HepG2 (cell line): Measurements from ENCODE around the gene TMEM198. TPM values are rescaled to one million over a fixed set of nuclear protein-coding genes. Genes with fewer than 3 reads are reported as not detected.

Source experiments
- GATAD2A ChIP-seq: IDR thresholded peaks from 2 replicates; pipeline ENCODE4 v1.6.1; 2016
- ZC3H13 ChIP-seq: sonication (generic); formaldehyde crosslinking; IDR thresholded peaks from 2 replicates; pipeline ENCODE4 v1.8.1; 2023; ENCODE audit warnings: mild to moderate bottlenecking, missing genetic modification reagents, moderate library complexity
- ZFP82 ChIP-seq: sonication (generic); formaldehyde crosslinking; IDR thresholded peaks from 2 replicates; pipeline ENCODE4 v1.5.1; 2020; ENCODE audit warnings: mild to moderate bottlenecking, missing genetic modification reagents, borderline replicate concordance
- ZNF543 ChIP-seq: sonication (generic); formaldehyde crosslinking; IDR thresholded peaks from 2 replicates; pipeline ENCODE4 v1.4.0; 2020; ENCODE audit warnings: mild to moderate bottlenecking, missing genetic modification reagents
- ZNF572 ChIP-seq: sonication (generic); formaldehyde crosslinking; IDR thresholded peaks from 2 replicates; pipeline ENCODE4 v1.5.1; 2020; ENCODE audit warnings: mild to moderate bottlenecking, missing genetic modification reagents
- ZNF660 ChIP-seq: sonication (generic); formaldehyde crosslinking; IDR thresholded peaks from 2 replicates; pipeline ENCODE4 v1.5.1; 2020; ENCODE audit warnings: mild to moderate bottlenecking, low read depth, missing genetic modification reagents, borderline replicate concordance
- ZNF878 ChIP-seq: sonication (generic); formaldehyde crosslinking; IDR thresholded peaks from 2 replicates; pipeline ENCODE4 v1.8.1; 2023; ENCODE audit warnings: mild to moderate bottlenecking, missing genetic modification reagents, moderate library complexity
- polyA plus RNA-seq, 8 experiments: library from polyadenylated mRNA; depleted of rRNA in 3 of 8; stranded (reverse) in 7 of 8; unstranded in 1 of 8; fragments of >200 nt; fragmentation: Illumina TruSeq in 4 of 8; extraction: Trizol in 4 of 8; gene quantifications; 2 replicates each; pipeline versions ENCODE4 v1.2.1 to v1.2.3, GENCODE V29; 2011 to 2016; ENCODE audit warnings: low read depth in 4 of 8, missing spikeins in 1 of 8, mixed read lengths in 1 of 8; ENCODE audit not compliant: insufficient read depth in 1 of 8
- total RNA-seq, 5 experiments: library from RNA; depleted of rRNA; stranded (reverse); fragments of >200 nt; fragmentation: Illumina TruSeq; extraction: Trizol; gene quantifications; 2 replicates each; pipeline ENCODE4 v1.2.3, GENCODE V29; 2016; ENCODE audit warnings: low read depth in 1 of 5
- TF ChIP-seq, protein P1 (sequence below): sonication (generic); formaldehyde crosslinking; IDR thresholded peaks from 2 replicates; pipeline ENCODE4 v1.4.0; 2020; ENCODE audit warnings: mild to moderate bottlenecking, missing genetic modification reagents
- TF ChIP-seq, protein P2 (sequence below): sonication (generic); formaldehyde crosslinking; IDR thresholded peaks from 2 replicates; pipeline ENCODE4 v1.4.0; 2020; ENCODE audit warnings: missing genetic modification reagents
- TF ChIP-seq, protein P3 (sequence below): sonication (generic); formaldehyde crosslinking; IDR thresholded peaks from one replicate; pipeline ENCODE4 v1.5.1; 2020; ENCODE audit warnings: mild to moderate bottlenecking, missing genetic modification reagents; ENCODE audit errors: not compliant biosample characterization
- TF ChIP-seq, protein P4 (sequence below): sonication (generic); formaldehyde crosslinking; IDR thresholded peaks from 2 replicates; pipeline ENCODE4 v1.5.0; 2020; ENCODE audit warnings: missing genetic modification reagents, mild to moderate bottlenecking, borderline replicate concordance

Gene TMEM198
- total and polyA plus RNA-seq, 2 of the 13 experiments (the other 11 are each of a cell fraction or from before 2014, with no cell fraction given): 17.3 to 23.5 TPM

DNA sequence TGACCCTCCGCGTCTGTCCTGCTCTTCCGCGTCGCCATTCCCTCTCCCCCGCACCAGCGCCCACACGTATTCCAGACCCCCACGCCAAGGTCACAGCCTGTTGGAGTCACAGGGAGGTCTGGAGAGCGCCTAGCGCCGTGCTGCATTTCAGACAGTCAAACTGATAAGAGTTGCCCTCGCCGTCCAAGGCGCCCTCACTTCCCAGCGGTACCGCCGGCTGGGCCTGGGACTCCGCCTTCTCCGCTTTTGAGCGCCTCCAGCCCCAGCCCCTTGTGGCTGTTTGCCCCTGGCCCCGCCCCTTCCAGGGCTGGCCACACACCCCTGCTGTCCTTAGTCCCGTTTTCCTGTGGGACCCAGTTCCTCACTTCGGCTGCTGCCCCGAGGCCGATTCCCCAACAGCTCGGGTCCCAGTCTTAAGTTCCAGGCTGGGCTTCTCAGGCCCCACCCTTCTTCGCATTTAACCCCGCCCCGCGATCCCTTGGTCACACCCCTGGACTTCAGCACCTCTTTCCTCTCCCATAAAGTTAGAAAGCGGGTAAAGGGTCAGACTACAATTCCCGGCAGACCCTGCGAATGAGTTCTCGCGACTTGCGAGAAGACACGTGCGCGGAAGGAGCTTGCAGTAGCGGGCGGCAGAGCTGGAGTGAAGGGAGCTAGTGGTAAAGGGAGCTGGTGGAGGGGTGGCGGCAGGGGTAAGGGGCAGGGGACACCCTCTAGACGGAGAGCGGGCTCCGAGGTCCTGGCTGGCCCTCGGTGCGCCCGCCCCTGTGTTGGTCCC is 45.4 kb upstream of the TMEM198 start, which contains the start of gene GMPPA (continued):
- TF ChIP-seq ZNF660 (peak; percentile 41; the same call in 1 of the 2 replicates), GATAD2A (CRISPR knock-in tag) (no peak), ZNF543 (CRISPR knock-in tag) (no peak), ZNF878 (peak; percentile 88; the same call in 1 of the 2 replicates), ZFP82 (CRISPR knock-in tag) (0 out of 2 replicates have a peak, but pooled peaks have one; percentile 77), ZC3H13 (CRISPR knock-in tag) (peak; percentile 7; the same call in 1 of the 2 replicates), ZNF572 (CRISPR knock-in tag) (no peak)
- TF ChIP-seq, protein P1, sequence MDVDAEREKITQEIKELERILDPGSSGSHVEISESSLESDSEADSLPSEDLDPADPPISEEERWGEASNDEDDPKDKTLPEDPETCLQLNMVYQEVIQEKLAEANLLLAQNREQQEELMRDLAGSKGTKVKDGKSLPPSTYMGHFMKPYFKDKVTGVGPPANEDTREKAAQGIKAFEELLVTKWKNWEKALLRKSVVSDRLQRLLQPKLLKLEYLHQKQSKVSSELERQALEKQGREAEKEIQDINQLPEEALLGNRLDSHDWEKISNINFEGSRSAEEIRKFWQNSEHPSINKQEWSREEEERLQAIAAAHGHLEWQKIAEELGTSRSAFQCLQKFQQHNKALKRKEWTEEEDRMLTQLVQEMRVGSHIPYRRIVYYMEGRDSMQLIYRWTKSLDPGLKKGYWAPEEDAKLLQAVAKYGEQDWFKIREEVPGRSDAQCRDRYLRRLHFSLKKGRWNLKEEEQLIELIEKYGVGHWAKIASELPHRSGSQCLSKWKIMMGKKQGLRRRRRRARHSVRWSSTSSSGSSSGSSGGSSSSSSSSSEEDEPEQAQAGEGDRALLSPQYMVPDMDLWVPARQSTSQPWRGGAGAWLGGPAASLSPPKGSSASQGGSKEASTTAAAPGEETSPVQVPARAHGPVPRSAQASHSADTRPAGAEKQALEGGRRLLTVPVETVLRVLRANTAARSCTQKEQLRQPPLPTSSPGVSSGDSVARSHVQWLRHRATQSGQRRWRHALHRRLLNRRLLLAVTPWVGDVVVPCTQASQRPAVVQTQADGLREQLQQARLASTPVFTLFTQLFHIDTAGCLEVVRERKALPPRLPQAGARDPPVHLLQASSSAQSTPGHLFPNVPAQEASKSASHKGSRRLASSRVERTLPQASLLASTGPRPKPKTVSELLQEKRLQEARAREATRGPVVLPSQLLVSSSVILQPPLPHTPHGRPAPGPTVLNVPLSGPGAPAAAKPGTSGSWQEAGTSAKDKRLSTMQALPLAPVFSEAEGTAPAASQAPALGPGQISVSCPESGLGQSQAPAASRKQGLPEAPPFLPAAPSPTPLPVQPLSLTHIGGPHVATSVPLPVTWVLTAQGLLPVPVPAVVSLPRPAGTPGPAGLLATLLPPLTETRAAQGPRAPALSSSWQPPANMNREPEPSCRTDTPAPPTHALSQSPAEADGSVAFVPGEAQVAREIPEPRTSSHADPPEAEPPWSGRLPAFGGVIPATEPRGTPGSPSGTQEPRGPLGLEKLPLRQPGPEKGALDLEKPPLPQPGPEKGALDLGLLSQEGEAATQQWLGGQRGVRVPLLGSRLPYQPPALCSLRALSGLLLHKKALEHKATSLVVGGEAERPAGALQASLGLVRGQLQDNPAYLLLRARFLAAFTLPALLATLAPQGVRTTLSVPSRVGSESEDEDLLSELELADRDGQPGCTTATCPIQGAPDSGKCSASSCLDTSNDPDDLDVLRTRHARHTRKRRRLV (CRISPR knock-in tag): peak; percentile 89
- TF ChIP-seq, protein P2, sequence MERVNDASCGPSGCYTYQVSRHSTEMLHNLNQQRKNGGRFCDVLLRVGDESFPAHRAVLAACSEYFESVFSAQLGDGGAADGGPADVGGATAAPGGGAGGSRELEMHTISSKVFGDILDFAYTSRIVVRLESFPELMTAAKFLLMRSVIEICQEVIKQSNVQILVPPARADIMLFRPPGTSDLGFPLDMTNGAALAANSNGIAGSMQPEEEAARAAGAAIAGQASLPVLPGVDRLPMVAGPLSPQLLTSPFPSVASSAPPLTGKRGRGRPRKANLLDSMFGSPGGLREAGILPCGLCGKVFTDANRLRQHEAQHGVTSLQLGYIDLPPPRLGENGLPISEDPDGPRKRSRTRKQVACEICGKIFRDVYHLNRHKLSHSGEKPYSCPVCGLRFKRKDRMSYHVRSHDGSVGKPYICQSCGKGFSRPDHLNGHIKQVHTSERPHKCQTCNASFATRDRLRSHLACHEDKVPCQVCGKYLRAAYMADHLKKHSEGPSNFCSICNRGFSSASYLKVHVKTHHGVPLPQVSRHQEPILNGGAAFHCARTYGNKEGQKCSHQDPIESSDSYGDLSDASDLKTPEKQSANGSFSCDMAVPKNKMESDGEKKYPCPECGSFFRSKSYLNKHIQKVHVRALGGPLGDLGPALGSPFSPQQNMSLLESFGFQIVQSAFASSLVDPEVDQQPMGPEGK (CRISPR knock-in tag): peak; percentile 44
- TF ChIP-seq, protein P3, sequence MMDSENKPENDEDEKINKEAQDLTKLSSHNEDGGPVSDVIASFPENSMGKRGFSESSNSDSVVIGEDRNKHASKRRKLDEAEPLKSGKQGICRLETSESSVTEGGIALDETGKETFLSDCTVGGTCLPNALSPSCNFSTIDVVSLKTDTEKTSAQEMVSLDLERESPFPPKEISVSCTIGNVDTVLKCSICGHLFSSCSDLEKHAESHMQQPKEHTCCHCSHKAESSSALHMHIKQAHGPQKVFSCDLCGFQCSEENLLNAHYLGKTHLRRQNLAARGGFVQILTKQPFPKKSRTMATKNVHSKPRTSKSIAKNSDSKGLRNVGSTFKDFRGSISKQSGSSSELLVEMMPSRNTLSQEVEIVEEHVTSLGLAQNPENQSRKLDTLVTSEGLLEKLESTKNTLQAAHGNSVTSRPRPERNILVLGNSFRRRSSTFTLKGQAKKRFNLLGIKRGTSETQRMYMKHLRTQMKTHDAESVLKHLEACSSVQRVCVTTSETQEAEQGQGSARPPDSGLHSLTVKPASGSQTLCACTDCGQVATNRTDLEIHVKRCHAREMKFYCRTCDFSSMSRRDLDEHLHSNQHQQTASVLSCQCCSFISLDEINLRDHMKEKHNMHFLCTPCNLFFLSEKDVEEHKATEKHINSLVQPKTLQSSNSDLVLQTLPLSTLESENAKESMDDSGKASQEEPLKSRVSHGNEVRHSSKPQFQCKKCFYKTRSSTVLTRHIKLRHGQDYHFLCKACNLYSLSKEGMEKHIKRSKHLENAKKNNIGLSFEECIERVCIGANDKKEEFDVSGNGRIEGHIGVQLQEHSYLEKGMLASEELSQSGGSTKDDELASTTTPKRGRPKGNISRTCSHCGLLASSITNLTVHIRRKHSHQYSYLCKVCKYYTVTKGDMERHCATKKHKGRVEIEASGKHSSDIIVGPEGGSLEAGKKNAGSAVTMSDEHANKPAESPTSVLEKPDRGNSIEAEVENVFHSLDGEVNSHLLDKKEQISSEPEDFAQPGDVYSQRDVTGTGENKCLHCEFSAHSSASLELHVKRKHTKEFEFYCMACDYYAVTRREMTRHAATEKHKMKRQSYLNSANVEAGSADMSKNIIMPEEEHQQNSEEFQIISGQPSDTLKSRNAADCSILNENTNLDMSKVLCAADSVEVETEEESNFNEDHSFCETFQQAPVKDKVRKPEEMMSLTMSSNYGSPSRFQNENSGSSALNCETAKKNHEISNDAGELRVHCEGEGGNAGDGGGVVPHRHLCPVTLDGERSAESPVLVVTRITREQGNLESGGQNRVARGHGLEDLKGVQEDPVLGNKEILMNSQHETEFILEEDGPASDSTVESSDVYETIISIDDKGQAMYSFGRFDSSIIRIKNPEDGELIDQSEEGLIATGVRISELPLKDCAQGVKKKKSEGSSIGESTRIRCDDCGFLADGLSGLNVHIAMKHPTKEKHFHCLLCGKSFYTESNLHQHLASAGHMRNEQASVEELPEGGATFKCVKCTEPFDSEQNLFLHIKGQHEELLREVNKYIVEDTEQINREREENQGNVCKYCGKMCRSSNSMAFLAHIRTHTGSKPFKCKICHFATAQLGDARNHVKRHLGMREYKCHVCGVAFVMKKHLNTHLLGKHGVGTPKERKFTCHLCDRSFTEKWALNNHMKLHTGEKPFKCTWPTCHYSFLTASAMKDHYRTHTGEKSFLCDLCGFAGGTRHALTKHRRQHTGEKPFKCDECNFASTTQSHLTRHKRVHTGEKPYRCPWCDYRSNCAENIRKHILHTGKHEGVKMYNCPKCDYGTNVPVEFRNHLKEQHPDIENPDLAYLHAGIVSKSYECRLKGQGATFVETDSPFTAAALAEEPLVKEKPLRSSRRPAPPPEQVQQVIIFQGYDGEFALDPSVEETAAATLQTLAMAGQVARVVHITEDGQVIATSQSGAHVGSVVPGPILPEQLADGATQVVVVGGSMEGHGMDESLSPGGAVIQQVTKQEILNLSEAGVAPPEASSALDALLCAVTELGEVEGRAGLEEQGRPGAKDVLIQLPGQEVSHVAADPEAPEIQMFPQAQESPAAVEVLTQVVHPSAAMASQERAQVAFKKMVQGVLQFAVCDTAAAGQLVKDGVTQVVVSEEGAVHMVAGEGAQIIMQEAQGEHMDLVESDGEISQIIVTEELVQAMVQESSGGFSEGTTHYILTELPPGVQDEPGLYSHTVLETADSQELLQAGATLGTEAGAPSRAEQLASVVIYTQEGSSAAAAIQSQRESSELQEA (CRISPR knock-in tag): no peak
- TF ChIP-seq, protein P4, sequence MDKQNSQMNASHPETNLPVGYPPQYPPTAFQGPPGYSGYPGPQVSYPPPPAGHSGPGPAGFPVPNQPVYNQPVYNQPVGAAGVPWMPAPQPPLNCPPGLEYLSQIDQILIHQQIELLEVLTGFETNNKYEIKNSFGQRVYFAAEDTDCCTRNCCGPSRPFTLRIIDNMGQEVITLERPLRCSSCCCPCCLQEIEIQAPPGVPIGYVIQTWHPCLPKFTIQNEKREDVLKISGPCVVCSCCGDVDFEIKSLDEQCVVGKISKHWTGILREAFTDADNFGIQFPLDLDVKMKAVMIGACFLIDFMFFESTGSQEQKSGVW: no peak
